Measurements from ENCODE around the gene OTOF. TPM values are rescaled to one million over a fixed set of nuclear protein-coding genes. Genes with fewer than 3 reads are reported as not detected.

OTOF gene
- total and polyA plus RNA-seq, 2 experiments from 2014 or later: 0.21 to 0.23 TPM

GRCh38 chr2:26458365-26459042 lies 19.4 kb downstream of the OTOF start:
- H3K4me3 Mint-ChIP-seq: no peak overlapping the region; the same call in 2 of the 3 replicates
- peaks cover 17% of the 10 kb centered on the region for H3K4me1 Mint-ChIP-seq
- no peak overlapping the region for H3K4me3 ChIP-seq

GRCh38 chr2:26457695-26458364 lies 20.1 kb downstream of the OTOF start:
- Histone ChIP-seq H2AFZ (peak overlapping the region; percentile 52; the same call in 1 of the 2 replicates), H3K79me2 (replicated peaks; ENCODE audit: insufficient read depth) (no peaks in the 10 kb centered on the region), H3K27ac (ENCODE audit: low read depth) (no peak overlapping the region), H3K4me2 (no peak overlapping the region), H3K4me1 (ENCODE audit: insufficient read depth) (no peaks in the 10 kb centered on the region), H3F3A (replicated peaks; ENCODE audit: low read depth) (no peaks in the 10 kb centered on the region), H3K27me3 (ENCODE audit: insufficient read depth) (no peaks in the 10 kb centered on the region), H3K9me2 (ENCODE audit: insufficient read depth) (no peaks in the 10 kb centered on the region), H3K36me3 (ENCODE audit: insufficient read depth) (no peaks in the 10 kb centered on the region), H4K20me1 (replicated peaks; ENCODE audit: insufficient read depth) (no peaks in the 10 kb centered on the region), H3K4me3 (no peak overlapping the region)
- Mint-ChIP-seq H3K27me3 (ENCODE audit: insufficient read depth, low read depth, poor library complexity) (peaks cover 17% of the 10 kb centered on the region), H3K36me3 (ENCODE audit: low read depth) (no peaks in the 10 kb centered on the region), H3K4me3 (no peak overlapping the region), H3K27ac (no peak overlapping the region), H3K4me1 (peaks cover 12% of the 10 kb centered on the region), H3K9me3 (no peaks in the 10 kb centered on the region)
- DNase-seq (ENCODE audit: low spot score) (no peak), ATAC-seq (no peak)
- TF ChIP-seq POLR2AphosphoS5 (IDR thresholded peaks at IDR 0.05; ENCODE audit: low read depth) (no peak), REST (IDR thresholded peaks at IDR 0.05; ENCODE audit: unreplicated experiment) (no peak), ETS1 (IDR thresholded peaks at IDR 0.05) (no peak), CREB1 (CRISPR knock-in tag; IDR thresholded peaks at IDR 0.05; ENCODE audit: low read depth) (no peak), ZNF331 (CRISPR knock-in tag; IDR thresholded peaks at IDR 0.05; ENCODE audit: low read depth) (no peak), EZH2phosphoT487 (IDR thresholded peaks at IDR 0.05; ENCODE audit: unreplicated experiment) (no peak), CTCF (conservative IDR thresholded peaks at IDR 0.05; ENCODE audit: low read depth in 2 of 2) (no peak), STAT1 (IDR thresholded peaks at IDR 0.05; ENCODE audit: unreplicated experiment) (no peak)

More at GRCh38 chr2:26458365-26459042, 19.4 kb downstream of the OTOF start:
- Histone ChIP-seq H3K4me1 (ENCODE audit: insufficient read depth) (no peaks in the 10 kb centered on the region), H3K4me2 (no peak overlapping the region), H3K27ac (ENCODE audit: low read depth) (no peak overlapping the region), H2AFZ (no peak overlapping the region; the same call in 1 of the 2 replicates), H3K27me3 (ENCODE audit: insufficient read depth) (no peaks in the 10 kb centered on the region), H3K9me2 (ENCODE audit: insufficient read depth) (no peaks in the 10 kb centered on the region), H4K20me1 (replicated peaks; ENCODE audit: insufficient read depth) (no peaks in the 10 kb centered on the region), H3F3A (replicated peaks; ENCODE audit: low read depth) (no peaks in the 10 kb centered on the region), H3K36me3 (ENCODE audit: insufficient read depth) (no peaks in the 10 kb centered on the region), H3K79me2 (replicated peaks; ENCODE audit: insufficient read depth) (no peaks in the 10 kb centered on the region)
- H3K27ac Mint-ChIP-seq: no peak overlapping the region
- no peaks in the 10 kb centered on the region for H3K36me3 Mint-ChIP-seq (ENCODE audit: low read depth)
- DNase-seq (ENCODE audit: low spot score): no peak
- TF ChIP-seq CTCF (conservative IDR thresholded peaks at IDR 0.05; ENCODE audit: low read depth in 2 of 2): 0 out of 4 replicates have a peak, but pooled peaks have one; percentile 2 to 10
- TF ChIP-seq ZNF114 (CRISPR knock-in tag; IDR thresholded peaks at IDR 0.05): no peak
- ATAC-seq: no peak
- peaks cover 16% of the 10 kb centered on the region for H3K27me3 Mint-ChIP-seq (ENCODE audit: insufficient read depth, low read depth, poor library complexity)
- no peaks in the 10 kb centered on the region for H3K9me3 Mint-ChIP-seq

Data from GM23338 (cell line).